ENCODE results near the gene NKTR.

Gene NKTR

GRCh38 chr3:42678447-42678846 lies 78.0 kb downstream of the NKTR start:
- in situ Hi-C loops (cut with MboI; ENCODE audit: low pct_unique_long_range_greater_than_20kb, low sequenced_read_pairs, unreplicated experiment) = no loop called here
- no peak for DNase-seq (ENCODE audit: low spot score)
- TF ChIP-seq CTCF (IDR thresholded peaks at IDR 0.05; ENCODE audit: extremely low read depth, insufficient read depth, missing control alignments) = no peak

GRCh38 chr3:42680271-42680670 lies 79.8 kb downstream of the NKTR start:
- DNase-seq (ENCODE audit: low spot score) = no peak
- in situ Hi-C loops (cut with MboI; ENCODE audit: low pct_unique_long_range_greater_than_20kb, low sequenced_read_pairs, unreplicated experiment) = no loop called here
- TF ChIP-seq CTCF (IDR thresholded peaks at IDR 0.05; ENCODE audit: extremely low read depth, insufficient read depth, missing control alignments) = no peak

GRCh38 chr3:42680806-42681205 lies 80.3 kb downstream of the NKTR start:
- DNase-seq (ENCODE audit: low spot score) = no peak
- in situ Hi-C loops (cut with MboI; ENCODE audit: low pct_unique_long_range_greater_than_20kb, low sequenced_read_pairs, unreplicated experiment) = no loop called here
- TF ChIP-seq CTCF (IDR thresholded peaks at IDR 0.05; ENCODE audit: extremely low read depth, insufficient read depth, missing control alignments) = no peak

GRCh38 chr3:42681361-42682038 lies 81.0 kb downstream of the NKTR start:
- no peak for TF ChIP-seq CTCF (IDR thresholded peaks at IDR 0.05; ENCODE audit: extremely low read depth, insufficient read depth, missing control alignments)
- DNase-seq (ENCODE audit: low spot score) = no peak
- in situ Hi-C loops (cut with MboI; ENCODE audit: low pct_unique_long_range_greater_than_20kb, low sequenced_read_pairs, unreplicated experiment) = no loop called here

- in situ Hi-C loops (cut with MboI; ENCODE audit: low pct_unique_long_range_greater_than_20kb, low sequenced_read_pairs, unreplicated experiment) = no loop called here
- no peak for TF ChIP-seq CTCF (IDR thresholded peaks at IDR 0.05; ENCODE audit: extremely low read depth, insufficient read depth, missing control alignments)
- no peak for DNase-seq (ENCODE audit: low spot score)
Observed at GRCh38 chr3:42682301-42683070, 82.0 kb downstream of the NKTR start.

- TF ChIP-seq CTCF (IDR thresholded peaks at IDR 0.05; ENCODE audit: extremely low read depth, insufficient read depth, missing control alignments) = no peak
- DNase-seq (ENCODE audit: low spot score) = no peak
- in situ Hi-C loops (cut with MboI; ENCODE audit: low pct_unique_long_range_greater_than_20kb, low sequenced_read_pairs, unreplicated experiment) = no loop called here
Observed at GRCh38 chr3:42683875-42684598, 83.6 kb downstream of the NKTR start.

Data from GM13977 (cell line).